Psoas muscle (tissue), 8 donors: ENCODE results near the gene SCNN1G. TPM values are rescaled to one million over a fixed set of nuclear protein-coding genes. Genes with fewer than 3 reads are reported as not detected.

Experiments used
- ATAC-seq, 4 donors: fragments of 200-7000 bp; cut with Tn5 transposase; one replicate each; pipeline ENCODE4 v1.9.1; 2020; ENCODE audit warnings: moderate library complexity in 3 of 4, mild to moderate bottlenecking in 2 of 4
- DNase-seq, 2 donors: peaks; one replicate each; pipeline ENCODE4 v3.0.0-alpha.2; 2020
- H3K27ac ChIP-seq: fragments of 200-600 bp; one replicate; pipeline ENCODE4 v1.8.0; 2022
- H3K27me3 ChIP-seq, 3 donors: fragments of 200-600 bp in 1 of 3; one replicate each; pipeline versions ENCODE4 v1.6.1 to v1.8.0; 2013 to 2022; ENCODE audit warnings: low read length in 2 of 3, mild to moderate bottlenecking in 2 of 3, moderate library complexity in 1 of 3; ENCODE audit not compliant: insufficient read depth in 3 of 3
- H3K36me3 ChIP-seq, 2 donors: fragments of 200-600 bp in 1 of 2; one replicate each; pipeline versions ENCODE4 v1.6.1 to v1.8.0; 2013 to 2022; ENCODE audit warnings: low read depth in 1 of 2, mild to moderate bottlenecking in 1 of 2, moderate library complexity in 1 of 2; ENCODE audit not compliant: insufficient read depth in 1 of 2
- H3K4me1 ChIP-seq: fragments of 200-600 bp; one replicate; pipeline ENCODE4 v1.8.0; 2022
- H3K4me3 ChIP-seq: fragments of 200-600 bp; one replicate; pipeline ENCODE4 v1.8.0; 2022; ENCODE audit warnings: mild to moderate bottlenecking
- H3K9me3 ChIP-seq: fragments of 200-600 bp; one replicate; pipeline ENCODE4 v1.8.0; 2022
- WGBS, 3 donors: extraction: QIAGEN DNeasy Blood & Tissue Kit; methylation state at CpG; one replicate each; pipeline versions ENCODE4 v1.1.6 to v1.1.7; 2013; 5-methylcytosine and 5-hydroxymethylcytosine counted together
- intact Hi-C, 2 donors: fragments of 100-400 bp; cut with DNase I; formaldehyde crosslinking; loops; one replicate each; pipeline versions ENCODE4 v1.11.0 to v1.14.2; 2022
- polyA plus RNA-seq, 3 donors: library from polyadenylated mRNA; stranded (reverse); fragments of 200-250 nt; gene quantifications; one replicate each; pipeline ENCODE4 v1.2.3, GENCODE V29; 2013
- total RNA-seq, 4 donors: library from RNA; stranded (reverse); fragmentation: NEBNext Ultra II Directional in 2 of 4; extraction: Animal tissue kit (Norgen Biotek cat#: 25700) in 2 of 4; gene quantifications; one replicate each; pipeline versions ENCODE4 v1.2.1 to v1.2.4, GENCODE V29; 2021 to 2023
- TF ChIP-seq, protein P1 (sequence below): fragments of 200-600 bp; IDR thresholded peaks from one replicate; pipeline ENCODE4 v1.8.0; 2022; ENCODE audit warnings: antibody characterized with exemption
- donor health status: healthy with polysubstance abuse.
- donor health status: DM: no; HTN: no; CAD: no; lungs with moderate emphysema.
- donor health status: Bipolar disorder and iron deficiency.
- donor health status: healthy.
- donor health status: DM: yes; HTN: yes; CAD: no.
- donor health status: DM: no; HTN: no; CAD: no.
- donor health status: DM: no; HTN: no; CAD: no.
- donor health status: DM: yes; HTN: yes; CAD: no.

SCNN1G gene
- total and polyA plus RNA-seq, 7 donors = 0.01 to 0.08 TPM; not detected in 5

DNA sequence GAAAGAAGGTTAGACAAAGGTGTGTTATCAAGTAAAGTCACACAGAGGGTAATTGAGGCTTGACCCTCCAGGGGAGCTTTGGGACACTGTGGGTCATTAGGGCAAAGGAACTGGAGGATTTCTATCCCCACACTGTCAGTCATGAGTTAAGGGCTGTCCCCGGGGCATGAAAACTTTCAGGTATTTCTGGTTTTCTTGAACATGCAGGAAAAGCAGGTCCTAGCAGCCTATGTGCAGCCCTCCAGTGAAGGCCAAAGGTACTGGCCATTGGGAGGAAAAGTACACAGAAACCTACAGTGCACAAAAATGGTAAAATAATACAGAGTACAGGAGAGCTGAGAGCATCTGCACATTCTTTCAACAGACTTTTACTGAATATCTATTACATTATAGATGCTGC is 75.1 kb downstream of the SCNN1G start:
- Histone ChIP-seq H3K27ac (no peak overlapping the region), H3K9me3 (no peaks in the 10 kb centered on the region), H3K36me3 (no peaks in the 10 kb centered on the region), H3K27me3 (peaks cover 0 to 4% (median 0%) of the 10 kb centered on the region in 3 donors), H3K4me3 (no peak overlapping the region), H3K4me1 (no peaks in the 10 kb centered on the region)
- ATAC-seq = no peak
- intact Hi-C loops = no loop called here
- DNase-seq = no peak
- 76 to 80% (median 79%) methylated on average over 1 of the region's 1 CpG for WGBS, 3 donors
- TF ChIP-seq, protein P1, sequence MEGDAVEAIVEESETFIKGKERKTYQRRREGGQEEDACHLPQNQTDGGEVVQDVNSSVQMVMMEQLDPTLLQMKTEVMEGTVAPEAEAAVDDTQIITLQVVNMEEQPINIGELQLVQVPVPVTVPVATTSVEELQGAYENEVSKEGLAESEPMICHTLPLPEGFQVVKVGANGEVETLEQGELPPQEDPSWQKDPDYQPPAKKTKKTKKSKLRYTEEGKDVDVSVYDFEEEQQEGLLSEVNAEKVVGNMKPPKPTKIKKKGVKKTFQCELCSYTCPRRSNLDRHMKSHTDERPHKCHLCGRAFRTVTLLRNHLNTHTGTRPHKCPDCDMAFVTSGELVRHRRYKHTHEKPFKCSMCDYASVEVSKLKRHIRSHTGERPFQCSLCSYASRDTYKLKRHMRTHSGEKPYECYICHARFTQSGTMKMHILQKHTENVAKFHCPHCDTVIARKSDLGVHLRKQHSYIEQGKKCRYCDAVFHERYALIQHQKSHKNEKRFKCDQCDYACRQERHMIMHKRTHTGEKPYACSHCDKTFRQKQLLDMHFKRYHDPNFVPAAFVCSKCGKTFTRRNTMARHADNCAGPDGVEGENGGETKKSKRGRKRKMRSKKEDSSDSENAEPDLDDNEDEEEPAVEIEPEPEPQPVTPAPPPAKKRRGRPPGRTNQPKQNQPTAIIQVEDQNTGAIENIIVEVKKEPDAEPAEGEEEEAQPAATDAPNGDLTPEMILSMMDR = no peak

DNA sequence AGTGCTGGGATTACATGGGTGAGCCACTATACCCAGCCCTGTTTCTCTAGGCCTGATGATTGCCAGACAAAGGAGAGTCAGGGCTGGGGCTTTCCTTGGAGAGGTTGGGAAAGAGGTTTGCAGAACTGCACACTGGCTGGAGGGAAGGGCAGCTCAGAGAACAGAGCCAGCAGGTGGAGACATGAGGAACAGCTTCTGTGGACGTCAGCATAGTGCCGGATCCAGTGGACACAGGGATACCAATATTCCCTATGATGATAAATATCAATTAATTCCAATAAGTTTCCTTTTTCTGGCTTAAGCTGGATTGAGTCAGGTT is 76.3 kb downstream of the SCNN1G start:
- H3K4me1 ChIP-seq = no peaks in the 10 kb centered on the region
- no peak for DNase-seq
- no peaks in the 10 kb centered on the region for H3K9me3 ChIP-seq
- no peak overlapping the region for H3K4me3 ChIP-seq
- no peak overlapping the region for H3K27ac ChIP-seq
- no peaks in the 10 kb centered on the region for H3K36me3 ChIP-seq
- no peak for ATAC-seq
- TF ChIP-seq, protein P1 = no peak
- intact Hi-C loops = no loop called here
- 55 to 67% (median 57%) methylated on average over 2 of the region's 2 CpGs for WGBS, 3 donors
- H3K27me3 ChIP-seq = peaks cover 0 to 4% (median 0%) of the 10 kb centered on the region in 3 donors

Other genes starting within 250 kb of the SCNN1G start
- gene USP31, start 33.3 kb upstream of the SCNN1G start, total RNA-seq = 10 to 100 TPM in 3 of 4 donors, 1 to 10 TPM in 1; 9.5 to 19.6 (median 16.2) TPM
- 10 to 100 TPM in 2 of 3 donors, 1 to 10 TPM in 1; 7.7 to 21.5 (median 16.4) TPM for gene USP31, start 33.3 kb upstream of the SCNN1G start, polyA plus RNA-seq
- gene SCNN1B, start 119.6 kb downstream of the SCNN1G start, total RNA-seq = under 1 TPM; 0.16 to 0.67 (median 0.41) TPM
- gene SCNN1B, start 119.6 kb downstream of the SCNN1G start, polyA plus RNA-seq = under 1 TPM; 0.10 to 0.76 (median 0.51) TPM